Esophagus muscularis mucosa (tissue), 3 donors: ENCODE results near the gene EFNA4.

Source experiments
- EP300 ChIP-seq: sonication (generic); formaldehyde crosslinking; IDR thresholded peaks from one replicate; pipeline ENCODE4 v1.6.1; 2017; ENCODE audit warnings: antibody characterized with exemption
- TF ChIP-seq, protein P1 (sequence below), 3 experiments: fragments of 200-600 bp in 2 of 3; fragments of 450-650 bp in 1 of 3; sonication (generic) in 2 of 3; IDR thresholded peaks; one replicate each; pipeline ENCODE4 v1.5.1; 2017 to 2019; ENCODE audit warnings: antibody characterized with exemption in 3 of 3, mild to moderate bottlenecking in 2 of 3, moderate library complexity in 1 of 3

- TF ChIP-seq, protein P1, sequence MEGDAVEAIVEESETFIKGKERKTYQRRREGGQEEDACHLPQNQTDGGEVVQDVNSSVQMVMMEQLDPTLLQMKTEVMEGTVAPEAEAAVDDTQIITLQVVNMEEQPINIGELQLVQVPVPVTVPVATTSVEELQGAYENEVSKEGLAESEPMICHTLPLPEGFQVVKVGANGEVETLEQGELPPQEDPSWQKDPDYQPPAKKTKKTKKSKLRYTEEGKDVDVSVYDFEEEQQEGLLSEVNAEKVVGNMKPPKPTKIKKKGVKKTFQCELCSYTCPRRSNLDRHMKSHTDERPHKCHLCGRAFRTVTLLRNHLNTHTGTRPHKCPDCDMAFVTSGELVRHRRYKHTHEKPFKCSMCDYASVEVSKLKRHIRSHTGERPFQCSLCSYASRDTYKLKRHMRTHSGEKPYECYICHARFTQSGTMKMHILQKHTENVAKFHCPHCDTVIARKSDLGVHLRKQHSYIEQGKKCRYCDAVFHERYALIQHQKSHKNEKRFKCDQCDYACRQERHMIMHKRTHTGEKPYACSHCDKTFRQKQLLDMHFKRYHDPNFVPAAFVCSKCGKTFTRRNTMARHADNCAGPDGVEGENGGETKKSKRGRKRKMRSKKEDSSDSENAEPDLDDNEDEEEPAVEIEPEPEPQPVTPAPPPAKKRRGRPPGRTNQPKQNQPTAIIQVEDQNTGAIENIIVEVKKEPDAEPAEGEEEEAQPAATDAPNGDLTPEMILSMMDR (IDR thresholded peaks at IDR 0.05), result peak in 2 of 3 experiments; percentile 98 to 99
- TF ChIP-seq EP300, result no peak
These were observed 46.2 kb upstream of the EFNA4 start for GRCh38 chr1:155017041-155017945.
